Measurements from ENCODE around the gene ALB.

ALB gene

GRCh38 chr4:73452953-73453700 is 49.0 kb downstream of the ALB start:
- FAIRE-seq = no peak

GRCh38 chr4:73453701-73454005 is 49.6 kb downstream of the ALB start:
- no peak for FAIRE-seq

GRCh38 chr4:73454920-73455319 is 50.8 kb downstream of the ALB start:
- FAIRE-seq = no peak

GRCh38 chr4:73456177-73457022 is 52.3 kb downstream of the ALB start:
- FAIRE-seq = no peak

- no peak for FAIRE-seq
Observed at GRCh38 chr4:73458184-73459047, 54.3 kb downstream of the ALB start.

- FAIRE-seq = no peak
Observed at GRCh38 chr4:73459048-73459421, 54.9 kb downstream of the ALB start.

- no peak for FAIRE-seq
Observed at GRCh38 chr4:73460913-73461522, 56.9 kb downstream of the ALB start.

GRCh38 chr4:73468170-73468569 is 64.1 kb downstream of the ALB start:
- FAIRE-seq = no peak

- FAIRE-seq = no peak
Observed at GRCh38 chr4:73470728-73471127, 66.6 kb downstream of the ALB start.

Data from G401.6 (cell line).